Body of pancreas (tissue), 4 donors: ENCODE data around the gene ZRANB1. TPM values are rescaled to one million over a fixed set of nuclear protein-coding genes. Genes with fewer than 3 reads are reported as not detected.

Experiments
- ATAC-seq: fragments of 150-250 bp; one replicate; pipeline ENCODE4 v1.9.1; 2016
- DNase-seq, 4 donors: peaks; one replicate each; pipeline ENCODE4 v3.0.0-alpha.2; 2019
- H3K27ac ChIP-seq, 4 donors: fragments of 200-600 bp; sonication (generic); 1 replicate in 3 of 4; 2 replicates in 1 of 4; pipeline versions ENCODE4 v1.5.1 to v1.6.1; 2016 to 2019; ENCODE audit warnings: mild to moderate bottlenecking in 1 of 4, mixed read lengths in 1 of 4, moderate library complexity in 1 of 4
- H3K27me3 ChIP-seq, 2 donors: fragments of 200-600 bp; sonication (generic); one replicate each; pipeline ENCODE4 v1.6.0; 2016; ENCODE audit warnings: mild to moderate bottlenecking in 1 of 2
- H3K36me3 ChIP-seq, 2 donors: fragments of 200-600 bp; sonication (generic); replicated peaks in 1 of 2; 2 replicates each; pipeline ENCODE4 v1.5.1; 2016; ENCODE audit warnings: low read depth in 2 of 2; ENCODE audit not compliant: insufficient read depth in 1 of 2
- H3K4me1 ChIP-seq: fragments of 200-600 bp; sonication (generic); one replicate; pipeline ENCODE4 v1.6.0; 2016
- H3K4me3 ChIP-seq, 2 donors: fragments of 200-600 bp; sonication (generic); 1 replicate in 1 of 2; 2 replicates in 1 of 2; pipeline ENCODE4 v1.5.1; 2016 to 2019
- H3K9me3 ChIP-seq, 3 donors: fragments of 200-600 bp; sonication (generic); 1 replicate in 2 of 3; 2 replicates in 1 of 3; pipeline ENCODE4 v1.5.1; 2016
- POLR2A ChIP-seq, 3 donors: fragments of 450-650 bp; IDR thresholded peaks; one replicate each; pipeline ENCODE4 v1.6.1; 2016; ENCODE audit warnings: antibody characterized with exemption in 3 of 3, mild to moderate bottlenecking in 2 of 3
- WGBS, 2 donors: methylation state at CpG; one replicate each; pipeline ENCODE4 v1.1.5; 2017; 5-methylcytosine and 5-hydroxymethylcytosine counted together
- intact Hi-C: fragments of 100-400 bp; cut with DNase I; formaldehyde crosslinking; loops from one replicate; pipeline ENCODE4 v1.15.1; 2023
- total RNA-seq, 2 donors: library from RNA; depleted of rRNA; stranded (reverse); fragments of >200 nt; gene quantifications; one replicate each; pipeline ENCODE4 v1.1.0, GENCODE V29; 2016
- TF ChIP-seq, protein P1 (sequence below), 7 experiments: fragments of 450-650 bp in 4 of 7; fragments of 200-600 bp in 3 of 7; sonication (generic) in 3 of 7; IDR thresholded peaks; one replicate each; pipeline ENCODE4 v1.5.1; 2016 to 2019; ENCODE audit warnings: antibody characterized with exemption in 7 of 7

The ZRANB1 gene
- total RNA-seq, 2 donors from 2014 or later: 12.2 to 21.1 TPM

DNA sequence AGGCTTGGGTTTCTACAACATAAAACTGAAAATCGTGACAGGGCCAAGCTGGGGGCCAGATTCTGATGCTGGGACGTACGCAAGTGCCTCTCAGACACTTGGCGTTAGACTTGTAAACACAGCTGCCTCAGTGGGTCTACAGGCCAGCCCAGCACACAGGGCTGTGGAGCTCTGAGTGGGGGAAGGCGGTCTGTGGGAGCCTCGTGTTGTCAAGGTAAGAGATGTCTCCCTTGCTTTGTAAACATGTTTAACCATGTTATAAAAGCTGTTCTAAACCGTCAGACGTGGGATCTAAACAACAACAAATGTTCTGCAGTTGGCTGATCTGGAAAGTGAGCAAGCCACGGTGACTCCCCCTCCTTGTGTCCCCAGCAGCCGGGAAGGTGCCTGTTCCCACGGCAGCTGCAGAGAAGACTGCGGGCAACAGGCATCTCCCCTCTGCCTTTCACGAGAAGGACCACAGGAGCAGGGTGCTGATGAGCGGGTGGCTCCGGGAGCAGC is 67.8 kb downstream of the ZRANB1 start:
- peak in 1 of 4 donors; percentile 17 for DNase-seq
- ATAC-seq: no peak
- intact Hi-C loops: no loop called here
- no peaks in the 10 kb centered on the region for H3K36me3 ChIP-seq
- WGBS, 2 donors: 71 to 75% methylated on average over 12 to 15 of the region's 15 CpGs
- H3K4me3 ChIP-seq: no peak overlapping the region
- H3K27ac ChIP-seq: peak overlapping the region in 3 of 4 donors; percentile 31 to 64 (median 47)
- no peaks in the 10 kb centered on the region for H3K27me3 ChIP-seq
- peaks cover 28% of the 10 kb centered on the region for H3K4me1 ChIP-seq
- TF ChIP-seq, protein P1, sequence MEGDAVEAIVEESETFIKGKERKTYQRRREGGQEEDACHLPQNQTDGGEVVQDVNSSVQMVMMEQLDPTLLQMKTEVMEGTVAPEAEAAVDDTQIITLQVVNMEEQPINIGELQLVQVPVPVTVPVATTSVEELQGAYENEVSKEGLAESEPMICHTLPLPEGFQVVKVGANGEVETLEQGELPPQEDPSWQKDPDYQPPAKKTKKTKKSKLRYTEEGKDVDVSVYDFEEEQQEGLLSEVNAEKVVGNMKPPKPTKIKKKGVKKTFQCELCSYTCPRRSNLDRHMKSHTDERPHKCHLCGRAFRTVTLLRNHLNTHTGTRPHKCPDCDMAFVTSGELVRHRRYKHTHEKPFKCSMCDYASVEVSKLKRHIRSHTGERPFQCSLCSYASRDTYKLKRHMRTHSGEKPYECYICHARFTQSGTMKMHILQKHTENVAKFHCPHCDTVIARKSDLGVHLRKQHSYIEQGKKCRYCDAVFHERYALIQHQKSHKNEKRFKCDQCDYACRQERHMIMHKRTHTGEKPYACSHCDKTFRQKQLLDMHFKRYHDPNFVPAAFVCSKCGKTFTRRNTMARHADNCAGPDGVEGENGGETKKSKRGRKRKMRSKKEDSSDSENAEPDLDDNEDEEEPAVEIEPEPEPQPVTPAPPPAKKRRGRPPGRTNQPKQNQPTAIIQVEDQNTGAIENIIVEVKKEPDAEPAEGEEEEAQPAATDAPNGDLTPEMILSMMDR (IDR thresholded peaks at IDR 0.05): no peak
- TF ChIP-seq POLR2A (IDR thresholded peaks at IDR 0.05): no peak
- no peaks in the 10 kb centered on the region for H3K9me3 ChIP-seq

DNA sequence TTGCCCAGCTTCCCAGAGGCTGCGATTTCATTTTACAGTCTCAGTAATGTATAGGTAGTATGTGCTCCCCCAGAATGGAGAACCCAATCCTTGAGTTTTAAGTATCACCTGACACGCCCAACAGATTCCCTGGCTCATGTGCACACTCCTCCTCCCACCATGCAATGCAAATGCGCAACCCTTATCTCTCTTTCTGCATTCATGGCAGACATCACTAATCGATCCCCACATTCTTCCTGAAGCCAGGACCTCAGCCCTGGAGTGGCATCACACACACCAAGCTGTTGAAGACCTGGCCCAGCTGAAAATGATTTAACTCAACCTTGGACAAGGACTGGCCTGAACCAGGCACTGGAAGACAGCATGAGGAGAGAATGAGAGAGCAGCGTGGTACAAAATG is 68.4 kb downstream of the ZRANB1 start:
- intact Hi-C loops: no loop called here
- H3K4me1 ChIP-seq: peaks cover 31% of the 10 kb centered on the region
- peak in 1 of 4 donors; percentile 9 for DNase-seq
- H3K27ac ChIP-seq: no peak overlapping the region
- no peaks in the 10 kb centered on the region for H3K27me3 ChIP-seq
- no peak overlapping the region for H3K4me3 ChIP-seq
- no peak for TF ChIP-seq POLR2A (IDR thresholded peaks at IDR 0.05)
- TF ChIP-seq, protein P1 (IDR thresholded peaks at IDR 0.05): no peak
- 77 to 86% methylated on average over 5 of the region's 5 CpGs for WGBS, 2 donors
- no peak for ATAC-seq
- no peaks in the 10 kb centered on the region for H3K9me3 ChIP-seq
- H3K36me3 ChIP-seq: no peaks in the 10 kb centered on the region

DNA sequence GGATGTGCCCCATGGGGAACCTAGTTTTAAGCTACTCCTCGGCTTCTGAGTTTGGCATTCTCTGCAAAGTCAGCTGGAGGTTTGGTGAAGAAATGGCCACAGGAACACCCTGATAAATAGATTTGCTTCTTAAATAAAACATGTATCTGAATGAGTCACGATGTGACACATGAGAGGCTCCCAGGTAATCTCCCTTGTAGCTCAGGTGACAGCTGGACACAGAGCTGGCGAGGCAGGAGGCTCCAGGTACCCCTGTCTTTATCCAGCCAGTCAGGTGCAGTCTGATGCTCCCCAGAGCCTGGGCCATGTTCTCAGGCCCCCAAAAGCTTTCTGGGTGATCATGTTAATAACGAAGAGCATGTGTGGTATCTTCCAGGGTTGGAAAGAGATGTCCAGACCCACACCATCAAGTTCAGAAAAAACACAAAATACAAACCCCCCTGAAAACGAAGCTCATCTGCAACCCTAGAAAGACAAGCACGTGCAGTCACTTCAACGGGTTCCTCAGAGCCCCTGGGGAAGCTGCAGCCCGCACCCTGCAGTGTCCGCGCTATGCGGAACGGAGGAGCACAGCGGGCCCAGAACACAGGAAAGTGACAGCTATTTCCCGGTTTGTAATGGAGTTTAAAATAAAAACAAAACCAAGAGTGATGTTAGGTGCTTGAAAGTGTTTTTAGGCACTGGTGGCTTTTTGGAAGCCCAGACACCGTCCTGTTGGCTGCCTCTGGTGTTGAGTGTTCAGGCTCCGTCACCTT is 69.4 kb downstream of the ZRANB1 start:
- Histone ChIP-seq H3K27ac (no peak overlapping the region), H3K4me3 (no peak overlapping the region), H3K27me3 (no peaks in the 10 kb centered on the region), H3K36me3 (no peaks in the 10 kb centered on the region), H3K9me3 (no peaks in the 10 kb centered on the region), H3K4me1 (peaks cover 31% of the 10 kb centered on the region)
- DNase-seq (no peak), ATAC-seq (no peak)
- TF ChIP-seq POLR2A (IDR thresholded peaks at IDR 0.05): no peak
- TF ChIP-seq, protein P1 (IDR thresholded peaks at IDR 0.05): no peak
- intact Hi-C loops: no loop called here
- WGBS, 2 donors: 85 to 89% methylated on average over 15 to 16 of the region's 16 CpGs

DNA sequence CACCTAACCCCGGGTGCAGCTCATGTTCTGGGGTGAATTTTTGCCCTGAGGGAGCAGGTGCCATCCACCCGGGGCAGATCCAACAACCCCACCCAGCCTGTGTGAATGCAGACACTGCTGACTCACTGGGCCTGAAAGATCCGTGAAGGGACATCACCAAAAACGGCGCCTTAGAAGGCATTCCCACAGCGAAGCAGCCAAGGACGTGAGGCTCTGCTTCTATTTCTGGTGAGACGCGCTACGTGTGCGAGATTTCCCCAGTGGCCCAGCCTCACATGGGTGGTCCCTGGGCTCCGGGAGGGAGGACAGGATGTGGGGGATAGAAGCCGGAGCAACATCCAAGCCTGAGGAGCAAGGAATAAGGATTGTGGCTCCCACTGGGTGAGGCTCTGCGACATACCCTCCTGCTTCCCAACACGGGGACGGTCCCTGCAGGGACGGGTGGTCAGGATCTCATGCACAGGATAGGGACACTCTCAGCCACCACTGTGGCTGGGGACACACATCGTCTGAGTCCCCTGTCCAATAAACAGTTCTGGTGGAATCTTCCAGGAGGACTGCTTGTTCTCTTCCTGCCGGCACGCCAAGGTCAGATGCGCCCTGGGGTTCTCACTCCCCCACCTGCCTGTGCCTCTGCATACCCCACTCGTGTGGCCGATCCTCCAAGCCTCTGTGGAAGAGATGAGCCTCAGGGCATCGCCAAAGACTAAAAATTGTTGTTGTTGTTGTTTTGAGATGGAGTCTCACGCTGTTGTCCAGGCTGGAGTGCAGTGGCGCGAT is 70.2 kb downstream of the ZRANB1 start:
- TF ChIP-seq POLR2A (IDR thresholded peaks at IDR 0.05): no peak
- TF ChIP-seq, protein P1 (IDR thresholded peaks at IDR 0.05): no peak
- Histone ChIP-seq H3K9me3 (no peaks in the 10 kb centered on the region), H3K4me1 (peaks cover 31% of the 10 kb centered on the region), H3K27me3 (no peaks in the 10 kb centered on the region), H3K4me3 (no peak overlapping the region), H3K27ac (no peak overlapping the region), H3K36me3 (no peaks in the 10 kb centered on the region)
- ATAC-seq (no peak), DNase-seq (no peak)
- intact Hi-C loops: no loop called here
- 88 to 95% methylated on average over 19 to 27 of the region's 27 CpGs for WGBS, 2 donors
